ENCODE measurements around the gene PTPN2.

DNA sequence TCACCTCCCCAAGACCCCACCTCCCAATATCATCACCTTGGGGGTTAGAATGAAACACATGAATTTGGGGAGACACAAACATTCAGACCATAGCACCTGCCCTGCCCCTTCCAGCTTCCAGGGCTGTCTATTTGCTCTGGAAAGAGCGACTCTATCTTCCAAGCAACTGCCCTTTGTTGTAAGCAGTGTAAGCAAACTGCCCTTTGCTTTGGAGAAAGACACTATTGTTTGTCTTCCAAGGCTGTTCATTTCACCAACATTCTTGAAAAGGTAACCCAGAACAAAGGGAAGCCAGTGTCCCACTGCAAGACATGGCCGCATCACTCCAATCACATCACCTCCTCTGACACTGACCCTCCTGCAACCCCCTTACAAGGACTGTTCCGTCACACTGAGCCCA, 46.9 kb upstream of the PTPN2 start:
- TF ChIP-seq GATA2 (IDR thresholded peaks at IDR 0.05; ENCODE audit: low read depth, low read length) (no peak), GATA3 (IDR thresholded peaks at IDR 0.05; ENCODE audit: low read depth, low read length) (no peak)
